Loucy (cell line): Measurements from ENCODE around the gene CCDC138.

Source experiments
- CTCF ChIP-seq: fragments of 200-600 bp; sonication (generic); conservative IDR thresholded peaks from 2 replicates; pipeline ENCODE4 v1.5.1; 2014; ENCODE audit warnings: mild to moderate bottlenecking, antibody characterized with exemption, low read length
- EZH2phosphoT487 ChIP-seq: fragments of 200-600 bp; IDR thresholded peaks from 2 replicates; pipeline ENCODE4 v1.6.1; 2018; ENCODE audit warnings: antibody characterized with exemption, mild to moderate bottlenecking, moderate library complexity, borderline replicate concordance

GRCh38 chr2:108809936-108810335 is 23.4 kb downstream of the CCDC138 start:
- TF ChIP-seq CTCF (no peak), EZH2phosphoT487 (no peak)
